Uterus (tissue), 4 donors: ENCODE results near the gene MAPKAPK3. TPM values are rescaled to one million over a fixed set of nuclear protein-coding genes. Genes with fewer than 3 reads are reported as not detected.
"Not testable (repeated sequence)": the region's sequence is repeated elsewhere in the genome, so short reads cannot be mapped to it uniquely, and the experiment has no call there.

ENCODE experiments used
- DNase-seq, 2 donors: peaks; one replicate each; pipeline ENCODE4 v3.0.0-alpha.2; 2019 to 2020
- H3K27ac ChIP-seq, 2 donors: fragments of 200-600 bp; sonication (generic); 1 replicate in 1 of 2; 2 replicates in 1 of 2; pipeline ENCODE4 v1.5.1; 2016 to 2018
- H3K27me3 ChIP-seq, 2 donors: fragments of 200-600 bp; sonication (generic); one replicate each; pipeline ENCODE4 v1.5.1; 2018 to 2019; ENCODE audit warnings: control low read depth in 1 of 2
- H3K36me3 ChIP-seq, 2 donors: fragments of 200-600 bp; sonication (generic); one replicate each; pipeline ENCODE4 v1.5.1; 2019; ENCODE audit warnings: control low read depth in 1 of 2
- H3K4me1 ChIP-seq, 2 donors: fragments of 200-600 bp; sonication (generic); one replicate each; pipeline ENCODE4 v1.5.1; 2018 to 2019; ENCODE audit warnings: control low read depth in 1 of 2
- H3K4me3 ChIP-seq, 2 donors: fragments of 200-600 bp; sonication (generic); 1 replicate in 1 of 2; 2 replicates in 1 of 2; pipeline ENCODE4 v1.5.1; 2018 to 2019; ENCODE audit warnings: mild to moderate bottlenecking in 1 of 2
- H3K9me3 ChIP-seq, 2 donors: fragments of 200-600 bp; sonication (generic); one replicate each; pipeline ENCODE4 v1.5.1; 2019; ENCODE audit warnings: control low read depth in 1 of 2
- CTCF ChIP-seq, 4 experiments: fragments of 200-600 bp in 2 of 4; fragments of 450-650 bp in 2 of 4; sonication (generic) in 2 of 4; IDR thresholded peaks; one replicate each; pipeline ENCODE4 v1.5.1; 2016 to 2019; ENCODE audit warnings: antibody characterized with exemption in 4 of 4, mild to moderate bottlenecking in 2 of 4, moderate library complexity in 1 of 4
- POLR2A ChIP-seq, 2 donors: fragments of 450-650 bp; IDR thresholded peaks; one replicate each; pipeline ENCODE4 v1.6.1; 2016; ENCODE audit warnings: antibody characterized with exemption in 2 of 2, mild to moderate bottlenecking in 1 of 2, moderate library complexity in 1 of 2
- intact Hi-C: fragments of 100-400 bp; cut with DNase I; formaldehyde crosslinking; loops from one replicate; pipeline ENCODE4 v1.15.1; 2023; ENCODE audit warnings: low total_unique reads
- total RNA-seq, 4 donors: library from RNA; depleted of rRNA in 3 of 4; stranded (reverse); fragments of >200 nt in 3 of 4; gene quantifications; one replicate each; pipeline versions ENCODE4 v1.1.0 to v1.2.4, GENCODE V29; 2014 to 2023
- donor health status: DM: yes; HTN: yes; CAD: no.

Gene MAPKAPK3
- total RNA-seq, 4 donors from 2014 or later, result 22.0 to 39.1 (median 29.0) TPM

GRCh38 chr3:50665081-50665840, 48.3 kb downstream of the MAPKAPK3 start:
- intact Hi-C loops, result no loop called here
- Histone ChIP-seq H3K4me1 (no peaks in the 10 kb centered on the region), H3K36me3 (no peaks in the 10 kb centered on the region), H3K27ac (no peak overlapping the region), H3K4me3 (no peak overlapping the region), H3K9me3 (no peaks in the 10 kb centered on the region), H3K27me3 (no peaks in the 10 kb centered on the region)
- no peak for TF ChIP-seq POLR2A (IDR thresholded peaks at IDR 0.05)
- TF ChIP-seq CTCF (IDR thresholded peaks at IDR 0.05), result no peak
- no peak for DNase-seq

GRCh38 chr3:50665841-50666115, 48.8 kb downstream of the MAPKAPK3 start:
- H3K4me3 ChIP-seq, H3K36me3 ChIP-seq, H3K27me3 ChIP-seq, H3K9me3 ChIP-seq, H3K27ac ChIP-seq, intact Hi-C loops, DNase-seq, H3K4me1 ChIP-seq: not testable (repeated sequence)

GRCh38 chr3:50666837-50667236, 49.9 kb downstream of the MAPKAPK3 start:
- no peak for DNase-seq
- Histone ChIP-seq H3K4me1 (no peaks in the 10 kb centered on the region), H3K4me3 (no peak overlapping the region), H3K36me3 (no peaks in the 10 kb centered on the region), H3K9me3 (no peaks in the 10 kb centered on the region), H3K27ac (no peak overlapping the region), H3K27me3 (no peaks in the 10 kb centered on the region)
- intact Hi-C loops, result no loop called here
- TF ChIP-seq POLR2A (IDR thresholded peaks at IDR 0.05) (no peak), CTCF (IDR thresholded peaks at IDR 0.05) (no peak)

GRCh38 chr3:50671331-50671730, 54.4 kb downstream of the MAPKAPK3 start:
- DNase-seq, result no peak
- H3K4me1 ChIP-seq, result peaks cover 0 to 5% of the 10 kb centered on the region in 2 donors
- H3K36me3 ChIP-seq, result no peaks in the 10 kb centered on the region
- no peaks in the 10 kb centered on the region for H3K9me3 ChIP-seq
- peaks cover 5 to 7% of the 10 kb centered on the region in 2 donors for H3K27me3 ChIP-seq
- H3K4me3 ChIP-seq, result no peak overlapping the region
- H3K27ac ChIP-seq, result no peak overlapping the region
- intact Hi-C loops, result no loop called here
- no peak for TF ChIP-seq CTCF (IDR thresholded peaks at IDR 0.05)
- no peak for TF ChIP-seq POLR2A (IDR thresholded peaks at IDR 0.05)

GRCh38 chr3:50672656-50673055, 55.7 kb downstream of the MAPKAPK3 start:
- peaks cover 9 to 20% of the 10 kb centered on the region in 2 donors for H3K27me3 ChIP-seq
- H3K4me3 ChIP-seq, result no peak overlapping the region
- no peaks in the 10 kb centered on the region for H3K36me3 ChIP-seq
- intact Hi-C loops, result no loop called here
- H3K9me3 ChIP-seq, result no peaks in the 10 kb centered on the region
- peaks cover 0 to 5% of the 10 kb centered on the region in 2 donors for H3K4me1 ChIP-seq
- TF ChIP-seq POLR2A (IDR thresholded peaks at IDR 0.05) (no peak), CTCF (IDR thresholded peaks at IDR 0.05) (no peak)
- DNase-seq, result no peak
- H3K27ac ChIP-seq, result no peak overlapping the region

- TF ChIP-seq CTCF (IDR thresholded peaks at IDR 0.05) (no peak), POLR2A (IDR thresholded peaks at IDR 0.05) (no peak)
These were observed 57.0 kb downstream of the MAPKAPK3 start for GRCh38 chr3:50673931-50674330.

More at GRCh38 chr3:50673931-50674330, 57.0 kb downstream of the MAPKAPK3 start:
- H3K4me3 ChIP-seq, result no peak overlapping the region
- no peaks in the 10 kb centered on the region for H3K9me3 ChIP-seq
- no peak overlapping the region for H3K27ac ChIP-seq
- DNase-seq, result no peak
- peaks cover 0 to 5% of the 10 kb centered on the region in 2 donors for H3K4me1 ChIP-seq
- peaks cover 9 to 33% of the 10 kb centered on the region in 2 donors for H3K27me3 ChIP-seq
- no peaks in the 10 kb centered on the region for H3K36me3 ChIP-seq
- intact Hi-C loops, result no loop called here
